A673 (cell line): Measurements from ENCODE around the gene ATG2B. TPM values are rescaled to one million over a fixed set of nuclear protein-coding genes. Genes with fewer than 3 reads are reported as not detected.

Experiments used
- BruUV-seq: library from RNA; stranded (reverse); fragments of 400-500 nt; replicated peaks from 2 replicates; lab custom pipeline; 2021; lab: Mats Ljungman, UMichigan
- CTCF ChIA-PET: fragments of 300-600 bp; sonication (Branson Sonifier 250); formaldehyde crosslinking; loops from one replicate; lab custom pipeline; 2022; ENCODE audit warnings: antibody characterized with exemption; lab: Charles Lee
- POLR2A ChIA-PET: fragments of 300-600 bp; sonication (Branson Sonifier 250); formaldehyde crosslinking; loops from one replicate; lab custom pipeline; 2022; ENCODE audit warnings: antibody characterized with exemption; ENCODE audit not compliant: low non-redundant PET; lab: Charles Lee
- DNase-seq: peaks from one replicate; pipeline ENCODE4 v3.0.0-alpha.2; 2015; ENCODE audit warnings: low spot score
- H3K27ac ChIP-seq: fragments of 200-600 bp; sonication (generic); 2 replicates; pipeline ENCODE4 v1.5.1; 2016; ENCODE audit warnings: mixed run types, low read depth, mild to moderate bottlenecking, mixed read lengths, antibody characterized with exemption, low read length; ENCODE audit not compliant: poor library complexity, severe bottlenecking
- H3K27me3 ChIP-seq: fragments of 200-600 bp; sonication (generic); replicated peaks from 2 replicates; pipeline ENCODE4 v1.6.1; 2017; ENCODE audit warnings: mixed run types, low read depth, mild to moderate bottlenecking, mixed read lengths, antibody characterized with exemption, low read length; ENCODE audit not compliant: insufficient read depth, poor library complexity
- H3K36me3 ChIP-seq: fragments of 200-600 bp; sonication (generic); 2 replicates; pipeline ENCODE4 v1.6.1; 2016; ENCODE audit warnings: mixed run types, mild to moderate bottlenecking, mixed read lengths, antibody characterized with exemption, low read length; ENCODE audit not compliant: insufficient read depth, poor library complexity, severe bottlenecking
- H3K4me1 ChIP-seq: fragments of 200-600 bp; sonication (generic); 2 replicates; pipeline ENCODE4 v1.6.1; 2017; ENCODE audit warnings: mixed run types, mild to moderate bottlenecking, mixed read lengths, antibody characterized with exemption, low read length; ENCODE audit not compliant: insufficient read depth, poor library complexity, severe bottlenecking
- H3K4me3 ChIP-seq: fragments of 200-600 bp; sonication (generic); 2 replicates; pipeline ENCODE4 v1.5.1; 2016; ENCODE audit warnings: low read depth, mixed run types, mild to moderate bottlenecking, mixed read lengths, low read length; ENCODE audit not compliant: poor library complexity, severe bottlenecking
- H3K9me3 ChIP-seq: fragments of 200-600 bp; sonication (generic); 2 replicates; pipeline ENCODE4 v1.6.1; 2016; ENCODE audit warnings: mixed run types, low read depth, mild to moderate bottlenecking, mixed read lengths, antibody characterized with exemption, low read length; ENCODE audit not compliant: poor library complexity, severe bottlenecking
- CTCF ChIP-seq: fragments of 300-800, 200-600 bp; sonication (generic); conservative IDR thresholded peaks from 2 replicates; pipeline ENCODE4 v1.5.1; 2017; ENCODE audit warnings: low read depth, mild to moderate bottlenecking, antibody characterized with exemption, low read length, moderate library complexity, mixed read lengths
- EZH2 ChIP-seq: fragments of 200-600 bp; sonication (generic); IDR thresholded peaks from 2 replicates; pipeline ENCODE4 v1.6.1; 2017; ENCODE audit warnings: borderline replicate concordance, low read depth, mild to moderate bottlenecking, mixed read lengths, antibody characterized with exemption, low read length; ENCODE audit not compliant: poor library complexity, severe bottlenecking
- intact Hi-C: fragments of 100-400 bp; cut with micrococcal nuclease; formaldehyde crosslinking; loops from one replicate; pipeline ENCODE4 v1.10.0; 2022; ENCODE audit not compliant: unreplicated experiment
- total RNA-seq: library from RNA; stranded (reverse); gene quantifications from 2 replicates; pipeline ENCODE4 v1.2.3, GENCODE V29; 2021

Gene ATG2B
- total RNA-seq, 1 experiment from 2014 or later: 22.7 TPM

DNA sequence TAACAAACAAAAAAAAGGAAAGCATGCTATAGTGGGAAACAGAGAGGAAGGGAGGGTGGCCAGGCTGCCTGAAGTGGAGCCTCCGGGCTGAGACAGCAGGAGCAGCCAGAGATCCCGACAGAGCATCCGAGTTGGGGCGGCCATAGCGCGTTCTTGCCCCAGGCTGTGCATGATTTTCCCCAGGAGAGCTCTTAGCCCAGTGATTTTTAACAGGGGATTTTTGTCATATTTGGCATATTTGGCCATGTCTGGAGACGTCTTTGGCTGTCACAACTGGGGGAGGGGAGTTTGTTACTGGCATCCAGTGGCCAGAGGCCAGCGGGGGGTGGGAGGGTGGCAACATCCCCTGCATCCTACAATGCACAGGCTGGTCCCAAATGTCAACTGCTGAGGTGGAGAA lies 83.6 kb downstream of the ATG2B start:
- Histone ChIP-seq H3K27me3 (no peaks in the 10 kb centered on the region), H3K4me3 (no peak overlapping the region), H3K9me3 (no peaks in the 10 kb centered on the region), H3K36me3 (no peaks in the 10 kb centered on the region), H3K27ac (no peak overlapping the region), H3K4me1 (no peaks in the 10 kb centered on the region)
- no peak for DNase-seq
- no TSS peak for BruUV-seq
- ChIA-PET POLR2A (interaction anchor here (0.6 kb wide), 1 partner anchor 125 kb away, joined by 3 read pairs; no protein-coding TSS in a partner anchor), CTCF (no interaction called here)
- intact Hi-C loops: loop anchor here (5.0 to 10.0 kb wide), 2 partner anchors 143 to 715 kb away; no protein-coding TSS in a partner anchor
- no peak for TF ChIP-seq CTCF
- TF ChIP-seq EZH2: no peak

DNA sequence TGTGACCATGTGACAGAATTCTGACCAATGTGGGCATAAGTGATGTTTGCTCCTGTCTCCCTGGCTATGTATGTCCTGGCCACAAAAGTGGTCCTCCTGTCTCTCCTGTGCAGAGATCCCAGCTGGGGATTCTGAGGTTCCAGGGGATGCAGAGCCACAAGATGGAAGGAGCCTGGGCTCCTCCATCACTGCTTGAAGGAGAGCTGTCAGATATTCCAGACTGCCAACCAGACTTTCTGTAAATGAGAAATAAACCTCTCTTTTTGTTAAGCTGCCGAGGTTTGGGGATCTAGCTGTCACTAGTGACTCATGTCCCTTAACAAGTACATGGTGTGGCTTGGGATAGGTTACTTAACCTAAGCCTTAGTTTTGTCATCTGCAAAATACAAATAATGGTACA lies 85.3 kb downstream of the ATG2B start:
- TF ChIP-seq CTCF: no peak
- TF ChIP-seq EZH2: no peak
- Histone ChIP-seq H3K9me3 (no peaks in the 10 kb centered on the region), H3K4me1 (no peaks in the 10 kb centered on the region), H3K27ac (no peak overlapping the region), H3K36me3 (no peaks in the 10 kb centered on the region), H3K4me3 (no peak overlapping the region), H3K27me3 (no peaks in the 10 kb centered on the region)
- no TSS peak for BruUV-seq
- POLR2A ChIA-PET: no interaction called here
- DNase-seq: no peak
- CTCF ChIA-PET: no interaction called here
- intact Hi-C loops: loop anchor here (5.0 to 10.0 kb wide), 2 partner anchors 144 to 713 kb away; no protein-coding TSS in a partner anchor

DNA sequence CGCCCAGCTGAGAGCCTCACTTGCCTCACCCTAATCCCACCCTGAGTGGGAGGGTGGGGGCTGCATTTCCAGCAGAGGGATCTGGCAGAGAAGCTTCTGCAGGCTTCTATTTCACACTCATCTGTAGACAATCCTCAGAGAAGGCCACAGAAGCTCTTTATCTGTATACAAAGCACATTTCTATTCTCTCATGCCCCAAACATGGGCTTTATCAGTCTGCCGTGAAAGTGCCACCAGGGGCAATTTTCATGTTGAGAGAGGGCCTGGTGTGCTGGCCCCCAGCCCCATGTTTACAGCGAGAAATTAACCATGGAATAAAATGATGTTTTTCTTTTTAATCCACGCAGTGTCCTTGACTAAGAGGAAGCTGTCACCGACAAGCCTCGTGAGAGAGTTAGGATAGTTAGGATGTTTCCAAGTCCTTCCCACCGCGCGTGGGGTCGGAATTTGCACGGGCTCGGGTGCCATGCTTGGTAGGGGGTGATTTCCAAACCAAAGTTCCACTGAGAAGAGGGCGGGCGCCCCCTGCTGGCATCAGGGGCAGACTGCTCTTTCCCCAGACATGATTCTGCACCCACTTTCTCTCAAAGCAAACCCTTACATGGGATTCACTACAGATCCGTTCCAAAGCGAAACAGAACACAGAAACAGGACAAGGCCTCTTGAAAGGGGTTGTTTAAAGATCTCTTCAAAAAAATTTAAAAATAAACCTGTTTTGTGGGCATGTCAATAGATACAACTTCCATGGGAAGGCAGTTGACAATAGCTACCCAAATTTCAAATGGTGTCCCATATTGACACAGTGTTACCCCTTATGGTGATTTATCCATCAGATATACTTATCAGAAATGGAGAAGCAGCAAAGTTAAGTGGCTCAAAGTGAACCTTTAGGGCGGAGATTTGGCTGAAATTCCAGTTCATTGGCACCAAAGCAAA lies 87.7 kb downstream of the ATG2B start:
- intact Hi-C loops: loop anchor here (1.0 to 10.0 kb wide), 4 partner anchors 147 to 711 kb away; no protein-coding TSS in a partner anchor
- POLR2A ChIA-PET: no interaction called here
- CTCF ChIA-PET: interaction anchor here (0.5 to 2.5 kb wide), 6 partner anchors 20 to 277 kb away, joined by 3 to 16 read pairs (median 5); no protein-coding TSS in a partner anchor

More for the DNA sequence above, 87.7 kb downstream of the ATG2B start:
- BruUV-seq: no TSS peak
- H3K36me3 ChIP-seq: no peaks in the 10 kb centered on the region
- H3K9me3 ChIP-seq: no peaks in the 10 kb centered on the region
- no peaks in the 10 kb centered on the region for H3K4me1 ChIP-seq
- no peaks in the 10 kb centered on the region for H3K27me3 ChIP-seq
- TF ChIP-seq CTCF (peak; percentile 98), EZH2 (no peak)
- H3K4me3 ChIP-seq: no peak overlapping the region
- DNase-seq: peak; percentile 77
- H3K27ac ChIP-seq: no peak overlapping the region
